KMS-11 (cell line): ENCODE data around the gene CFAP65.

ENCODE experiments used
- H2AFZ ChIP-seq: fragments of 200-600 bp; sonication (generic); 2 replicates; pipeline ENCODE4 v1.6.1; 2016; ENCODE audit warnings: antibody characterized with exemption, mixed run types, low read depth
- H3K27ac ChIP-seq: fragments of 200-600 bp; sonication (generic); 2 replicates; pipeline ENCODE4 v1.6.1; 2016; ENCODE audit warnings: mild to moderate bottlenecking, mixed run types
- H3K27me3 ChIP-seq: fragments of 200-600 bp; sonication (generic); 2 replicates; pipeline ENCODE4 v1.6.1; 2017; ENCODE audit warnings: mild to moderate bottlenecking, low read depth, mixed run types, moderate library complexity; ENCODE audit not compliant: insufficient read depth
- H3K36me3 ChIP-seq: fragments of 200-600 bp; sonication (generic); 2 replicates; pipeline ENCODE4 v1.6.1; 2017; ENCODE audit warnings: mild to moderate bottlenecking, mixed run types; ENCODE audit not compliant: insufficient read depth
- H3K4me1 ChIP-seq: fragments of 200-600 bp; sonication (generic); 2 replicates; pipeline ENCODE4 v1.6.1; 2016; ENCODE audit warnings: mild to moderate bottlenecking, low read depth, mixed run types; ENCODE audit not compliant: poor library complexity, severe bottlenecking
- H3K4me2 ChIP-seq: fragments of 200-600 bp; sonication (generic); 2 replicates; pipeline ENCODE4 v1.7.0; 2016; ENCODE audit warnings: mild to moderate bottlenecking, mixed run types
- H3K4me3 ChIP-seq: fragments of 200-600 bp; sonication (generic); IDR thresholded peaks from 2 replicates; pipeline ENCODE4 v1.6.1; 2017; ENCODE audit warnings: low read depth, low read length, mixed read lengths; ENCODE audit not compliant: insufficient read depth
- H3K79me2 ChIP-seq: fragments of 200-600 bp; sonication (generic); 2 replicates; pipeline ENCODE4 v1.6.1; 2016; ENCODE audit warnings: low read depth, mixed run types; ENCODE audit not compliant: insufficient read depth
- H3K9ac ChIP-seq: fragments of 200-600 bp; sonication (generic); 2 replicates; pipeline ENCODE4 v1.6.1; 2016; ENCODE audit warnings: mild to moderate bottlenecking, mixed run types
- H4K20me1 ChIP-seq: fragments of 200-600 bp; sonication (generic); 2 replicates; pipeline ENCODE4 v1.6.1; 2016; ENCODE audit warnings: mild to moderate bottlenecking, mixed run types; ENCODE audit not compliant: insufficient read depth
- TF ChIP-seq, protein P1 (sequence below): fragments of 200-600 bp; sonication (generic); conservative IDR thresholded peaks from 2 replicates; pipeline ENCODE4 v1.6.1; 2017; ENCODE audit warnings: low read depth, mild to moderate bottlenecking, antibody characterized with exemption, low read length, moderate library complexity, mixed read lengths

CFAP65 gene

DNA sequence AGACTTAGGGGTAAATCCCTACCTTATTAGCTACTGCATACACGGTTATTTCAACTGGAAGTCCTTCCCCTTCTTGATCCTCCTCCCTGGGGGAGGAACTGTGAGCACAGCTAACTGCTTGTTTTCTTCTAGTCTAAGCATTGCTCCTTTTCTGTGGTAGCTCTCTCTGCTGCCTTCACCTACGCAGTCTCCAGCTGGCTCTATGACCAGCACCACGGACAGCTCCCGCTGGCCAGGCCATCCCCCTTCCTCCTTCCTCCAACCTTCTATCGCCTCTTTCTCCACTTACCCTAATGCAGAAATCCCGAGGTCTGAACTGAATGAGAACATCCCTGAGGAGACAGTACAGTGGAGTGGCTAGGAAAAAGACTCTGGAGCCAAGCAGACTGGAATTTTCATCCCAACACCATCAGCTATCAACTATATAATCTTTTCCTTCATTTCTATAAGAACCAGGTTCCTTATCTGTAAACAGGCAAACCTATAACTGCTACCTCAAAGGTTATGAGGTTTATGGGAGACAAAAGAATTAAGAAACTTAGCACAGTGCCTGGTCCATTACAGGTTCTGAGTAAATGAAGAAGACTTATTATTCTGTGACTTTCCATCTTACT, 4.7 kb upstream of the CFAP65 start:
- peaks cover 63% of the 10 kb centered on the region for H3K27me3 ChIP-seq
- no peak overlapping the region for H3K4me2 ChIP-seq
- no peaks in the 10 kb centered on the region for H3K79me2 ChIP-seq
- H3K9ac ChIP-seq: no peak overlapping the region
- no peaks in the 10 kb centered on the region for H3K36me3 ChIP-seq
- no peak overlapping the region for H3K27ac ChIP-seq
- H3K4me3 ChIP-seq: no peak overlapping the region
- H2AFZ ChIP-seq: no peak overlapping the region
- H3K4me1 ChIP-seq: no peaks in the 10 kb centered on the region
- no peaks in the 10 kb centered on the region for H4K20me1 ChIP-seq
- TF ChIP-seq, protein P1, sequence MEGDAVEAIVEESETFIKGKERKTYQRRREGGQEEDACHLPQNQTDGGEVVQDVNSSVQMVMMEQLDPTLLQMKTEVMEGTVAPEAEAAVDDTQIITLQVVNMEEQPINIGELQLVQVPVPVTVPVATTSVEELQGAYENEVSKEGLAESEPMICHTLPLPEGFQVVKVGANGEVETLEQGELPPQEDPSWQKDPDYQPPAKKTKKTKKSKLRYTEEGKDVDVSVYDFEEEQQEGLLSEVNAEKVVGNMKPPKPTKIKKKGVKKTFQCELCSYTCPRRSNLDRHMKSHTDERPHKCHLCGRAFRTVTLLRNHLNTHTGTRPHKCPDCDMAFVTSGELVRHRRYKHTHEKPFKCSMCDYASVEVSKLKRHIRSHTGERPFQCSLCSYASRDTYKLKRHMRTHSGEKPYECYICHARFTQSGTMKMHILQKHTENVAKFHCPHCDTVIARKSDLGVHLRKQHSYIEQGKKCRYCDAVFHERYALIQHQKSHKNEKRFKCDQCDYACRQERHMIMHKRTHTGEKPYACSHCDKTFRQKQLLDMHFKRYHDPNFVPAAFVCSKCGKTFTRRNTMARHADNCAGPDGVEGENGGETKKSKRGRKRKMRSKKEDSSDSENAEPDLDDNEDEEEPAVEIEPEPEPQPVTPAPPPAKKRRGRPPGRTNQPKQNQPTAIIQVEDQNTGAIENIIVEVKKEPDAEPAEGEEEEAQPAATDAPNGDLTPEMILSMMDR: no peak

DNA sequence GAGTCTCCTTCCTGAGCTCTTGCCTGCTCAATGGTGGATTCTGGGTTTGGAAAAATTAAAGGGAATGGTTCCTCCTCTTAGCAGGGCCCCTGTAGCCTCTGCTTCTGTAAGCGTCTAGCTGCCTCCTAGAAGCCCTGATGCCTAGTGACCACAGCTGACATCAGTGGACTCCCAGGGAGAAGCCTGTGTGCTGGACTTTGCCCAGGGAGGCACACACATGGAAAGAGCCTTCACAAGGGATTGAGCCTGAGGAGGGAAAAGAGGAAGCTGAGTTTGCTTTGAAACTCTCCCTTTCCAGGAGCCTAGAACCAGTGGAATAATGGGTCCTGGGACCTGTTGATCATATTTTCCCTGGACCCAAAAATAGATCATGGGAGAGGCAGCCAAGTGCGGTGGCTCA, 1.4 kb upstream of the CFAP65 start:
- Histone ChIP-seq H3K79me2 (no peaks in the 10 kb centered on the region), H3K9ac (no peak overlapping the region), H3K36me3 (no peaks in the 10 kb centered on the region), H3K27me3 (peaks cover 63% of the 10 kb centered on the region), H4K20me1 (no peaks in the 10 kb centered on the region), H3K4me2 (no peak overlapping the region), H2AFZ (no peak overlapping the region), H3K4me1 (no peaks in the 10 kb centered on the region), H3K27ac (no peak overlapping the region), H3K4me3 (no peak overlapping the region)
- TF ChIP-seq, protein P1: no peak

DNA sequence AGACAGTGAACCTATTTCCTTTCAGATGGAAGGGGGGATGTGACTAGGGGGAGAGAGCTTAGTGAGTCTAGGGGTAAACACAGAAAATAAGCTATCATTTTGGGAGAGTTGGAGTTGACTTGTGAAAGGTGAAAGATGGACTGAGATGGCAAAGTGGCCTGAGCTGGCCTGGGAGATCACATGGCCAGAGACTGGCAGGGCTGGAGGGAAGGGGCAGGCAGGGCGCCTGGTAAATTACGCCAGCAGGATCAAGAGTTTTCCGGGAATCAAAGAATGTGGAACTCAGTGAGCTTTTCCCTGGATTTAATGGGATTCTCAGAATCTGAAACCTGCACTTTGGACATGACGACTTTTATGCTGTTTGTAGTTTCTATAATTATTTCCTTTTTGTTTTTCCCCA, 841 bp upstream of the CFAP65 start:
- H3K27ac ChIP-seq: no peak overlapping the region
- TF ChIP-seq, protein P1: no peak
- no peaks in the 10 kb centered on the region for H3K4me1 ChIP-seq
- H3K4me2 ChIP-seq: no peak overlapping the region
- H3K27me3 ChIP-seq: peaks cover 63% of the 10 kb centered on the region
- H3K4me3 ChIP-seq: no peak overlapping the region
- H3K9ac ChIP-seq: no peak overlapping the region
- no peaks in the 10 kb centered on the region for H4K20me1 ChIP-seq
- no peaks in the 10 kb centered on the region for H3K79me2 ChIP-seq
- no peak overlapping the region for H2AFZ ChIP-seq
- H3K36me3 ChIP-seq: no peaks in the 10 kb centered on the region

DNA sequence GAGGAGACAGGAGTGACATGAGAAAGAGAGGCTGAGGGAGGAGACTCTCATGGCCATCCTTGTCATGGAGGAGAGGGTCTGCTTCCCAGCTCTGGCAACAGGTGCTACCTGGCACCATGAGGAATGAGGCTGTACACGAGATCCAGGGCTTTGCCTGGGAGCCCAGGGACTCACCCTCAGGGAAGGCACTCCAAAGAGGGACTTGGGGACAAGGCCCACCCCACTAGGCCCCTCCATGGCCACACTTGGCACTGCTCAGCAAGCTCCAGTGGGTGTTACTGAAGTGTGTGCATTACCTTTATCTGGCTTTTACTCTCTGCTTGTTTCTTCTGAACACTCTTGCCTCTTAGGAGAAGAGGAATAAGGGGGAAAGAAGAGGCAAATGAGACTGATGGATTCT, 2.7 kb downstream of the CFAP65 start:
- no peak overlapping the region for H3K9ac ChIP-seq
- H3K4me3 ChIP-seq: no peak overlapping the region
- no peak overlapping the region for H2AFZ ChIP-seq
- H3K27me3 ChIP-seq: peaks cover 64% of the 10 kb centered on the region
- H3K4me1 ChIP-seq: no peaks in the 10 kb centered on the region
- no peaks in the 10 kb centered on the region for H4K20me1 ChIP-seq
- H3K36me3 ChIP-seq: no peaks in the 10 kb centered on the region
- H3K79me2 ChIP-seq: no peaks in the 10 kb centered on the region
- no peak overlapping the region for H3K27ac ChIP-seq
- no peak overlapping the region for H3K4me2 ChIP-seq
- TF ChIP-seq, protein P1: no peak
